Measurements from ENCODE around the gene RABIF. TPM values are rescaled to one million over a fixed set of nuclear protein-coding genes. Genes with fewer than 3 reads are reported as not detected.

Gene RABIF
- total and polyA plus RNA-seq, 10 of the 15 experiments (the other 5 are each of a cell fraction or from before 2014, with no cell fraction given), result 4.7 to 18.2 (median 8.8) TPM

DNA sequence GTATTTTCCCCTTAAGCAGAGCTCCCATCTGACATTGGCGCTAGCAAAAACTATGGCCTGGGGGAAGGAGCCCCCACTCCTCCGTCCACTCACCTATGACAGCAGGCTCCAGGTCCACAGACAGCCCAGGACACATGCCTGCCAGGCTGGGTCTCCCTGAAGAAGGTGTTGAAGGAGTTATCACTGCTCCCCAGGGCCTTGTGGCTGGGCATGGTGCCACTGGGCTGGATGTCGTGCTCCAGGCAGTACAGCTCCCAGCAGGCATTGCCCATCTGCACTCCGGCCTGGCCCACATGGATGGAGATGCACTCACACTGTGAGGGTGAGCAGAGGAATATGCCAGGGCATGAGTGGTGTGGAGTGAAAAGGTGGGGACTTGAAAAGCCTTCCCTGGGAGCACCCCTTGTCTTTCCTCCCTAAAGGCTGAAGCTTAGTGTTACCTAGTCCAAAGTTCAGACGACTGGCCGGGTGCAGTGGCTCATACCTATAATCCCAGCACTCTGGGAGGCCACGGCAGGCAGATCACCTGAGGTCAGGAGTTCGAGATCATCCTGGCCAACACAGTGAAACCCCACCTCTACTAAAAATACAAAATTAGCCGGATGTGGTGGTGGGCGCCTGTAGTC lies 30.0 kb downstream of the RABIF start:
- CTCF ChIA-PET, result interaction anchor here (1.0 kb wide), 2 partner anchors 109 to 139 kb away, joined by 3 read pairs; no protein-coding TSS in a partner anchor
- Histone ChIP-seq H3K36me3 (ENCODE audit: control insufficient read depth in 2 of 2, insufficient read depth in 2 of 2, low read length in 1 of 2) (no peaks in the 10 kb centered on the region), H3K27ac (ENCODE audit: control insufficient read depth, insufficient read depth) (no peak overlapping the region), H3K9ac (ENCODE audit: control insufficient read depth, insufficient read depth, low read length) (no peak overlapping the region), H3K9me3 (replicated peaks; ENCODE audit: control insufficient read depth, insufficient read depth, low read length) (no peaks in the 10 kb centered on the region), H3K27me3 (replicated peaks in 1 of 2; ENCODE audit: control insufficient read depth in 2 of 2, insufficient read depth in 2 of 2, low read length in 1 of 2) (peaks cover 5 to 7% of the 10 kb centered on the region in 2 experiments; a peak in 3 of 4 replicates), H3K4me2 (ENCODE audit: control insufficient read depth, insufficient read depth) (no peak overlapping the region), H2AFZ (ENCODE audit: control insufficient read depth, low read depth, low read length) (no peak overlapping the region), H3K4me3 (no peak overlapping the region), H4K20me1 (ENCODE audit: control insufficient read depth, insufficient read depth) (no peaks in the 10 kb centered on the region), H3K4me1 (ENCODE audit: control insufficient read depth, insufficient read depth, low read length) (no peaks in the 10 kb centered on the region), H3K79me2 (ENCODE audit: control insufficient read depth, insufficient read depth, low read length) (no peaks in the 10 kb centered on the region)
- FAIRE-seq (no peak), ATAC-seq (no peak), DNase-seq (ENCODE audit: low read depth, low spot score) (no peak)
- SMC1A ChIA-PET (ENCODE audit: uncharacterized antibody, unreplicated experiment), result interaction anchor here (1.1 kb wide), 1 partner anchor 11 kb away, joined by 3 read pairs; no protein-coding TSS in a partner anchor
- POLR2A ChIA-PET, result no interaction called here
- RAD21 ChIA-PET (ENCODE audit: unreplicated experiment), result no interaction called here
- WGBS (ENCODE audit: insufficient coverage, insufficient replicate concordance, low lambda C conversion rate, missing lambda C conversion rate), result 66% methylated on average over 10 of the region's 10 CpGs
- TF ChIP-seq ZNF217 (IDR thresholded peaks at IDR 0.05) (no peak), HDAC6 (IDR thresholded peaks at IDR 0.05; ENCODE audit: unreplicated experiment) (no peak), FOS (IDR thresholded peaks at IDR 0.05; ENCODE audit: borderline replicate concordance, extremely low read depth, insufficient read length) (no peak), SIX5 (IDR thresholded peaks at IDR 0.05; ENCODE audit: low read depth, low read length, severe bottlenecking) (no peak), BRCA1 (IDR thresholded peaks at IDR 0.05; ENCODE audit: low read depth, low read length) (no peak), MTA2 (IDR thresholded peaks at IDR 0.05; ENCODE audit: low read depth) (no peak), JUND (IDR thresholded peaks at IDR 0.05; ENCODE audit: low read depth, low read length) (no peak), HDAC2 (IDR thresholded peaks at IDR 0.05) (no peak), TCF7 (IDR thresholded peaks at IDR 0.05; ENCODE audit: borderline replicate concordance) (no peak), NR2F1 (conservative IDR thresholded peaks at IDR 0.05) (no peak), MEF2B (IDR thresholded peaks at IDR 0.05; ENCODE audit: partially characterized antibody, poor library complexity, severe bottlenecking) (no peak), BCL11A (IDR thresholded peaks at IDR 0.05; ENCODE audit: low read depth, low read length) (no peak), POLR2AphosphoS2 (IDR thresholded peaks at IDR 0.05; ENCODE audit: low read depth, low read length) (no peak)
- TF ChIP-seq, protein P1, sequence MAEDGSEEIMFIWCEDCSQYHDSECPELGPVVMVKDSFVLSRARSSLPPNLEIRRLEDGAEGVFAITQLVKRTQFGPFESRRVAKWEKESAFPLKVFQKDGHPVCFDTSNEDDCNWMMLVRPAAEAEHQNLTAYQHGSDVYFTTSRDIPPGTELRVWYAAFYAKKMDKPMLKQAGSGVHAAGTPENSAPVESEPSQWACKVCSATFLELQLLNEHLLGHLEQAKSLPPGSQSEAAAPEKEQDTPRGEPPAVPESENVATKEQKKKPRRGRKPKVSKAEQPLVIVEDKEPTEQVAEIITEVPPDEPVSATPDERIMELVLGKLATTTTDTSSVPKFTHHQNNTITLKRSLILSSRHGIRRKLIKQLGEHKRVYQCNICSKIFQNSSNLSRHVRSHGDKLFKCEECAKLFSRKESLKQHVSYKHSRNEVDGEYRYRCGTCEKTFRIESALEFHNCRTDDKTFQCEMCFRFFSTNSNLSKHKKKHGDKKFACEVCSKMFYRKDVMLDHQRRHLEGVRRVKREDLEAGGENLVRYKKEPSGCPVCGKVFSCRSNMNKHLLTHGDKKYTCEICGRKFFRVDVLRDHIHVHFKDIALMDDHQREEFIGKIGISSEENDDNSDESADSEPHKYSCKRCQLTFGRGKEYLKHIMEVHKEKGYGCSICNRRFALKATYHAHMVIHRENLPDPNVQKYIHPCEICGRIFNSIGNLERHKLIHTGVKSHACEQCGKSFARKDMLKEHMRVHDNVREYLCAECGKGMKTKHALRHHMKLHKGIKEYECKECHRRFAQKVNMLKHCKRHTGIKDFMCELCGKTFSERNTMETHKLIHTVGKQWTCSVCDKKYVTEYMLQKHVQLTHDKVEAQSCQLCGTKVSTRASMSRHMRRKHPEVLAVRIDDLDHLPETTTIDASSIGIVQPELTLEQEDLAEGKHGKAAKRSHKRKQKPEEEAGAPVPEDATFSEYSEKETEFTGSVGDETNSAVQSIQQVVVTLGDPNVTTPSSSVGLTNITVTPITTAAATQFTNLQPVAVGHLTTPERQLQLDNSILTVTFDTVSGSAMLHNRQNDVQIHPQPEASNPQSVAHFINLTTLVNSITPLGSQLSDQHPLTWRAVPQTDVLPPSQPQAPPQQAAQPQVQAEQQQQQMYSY (CRISPR knock-in tag; IDR thresholded peaks at IDR 0.05), result no peak
- TF ChIP-seq, protein P2, sequence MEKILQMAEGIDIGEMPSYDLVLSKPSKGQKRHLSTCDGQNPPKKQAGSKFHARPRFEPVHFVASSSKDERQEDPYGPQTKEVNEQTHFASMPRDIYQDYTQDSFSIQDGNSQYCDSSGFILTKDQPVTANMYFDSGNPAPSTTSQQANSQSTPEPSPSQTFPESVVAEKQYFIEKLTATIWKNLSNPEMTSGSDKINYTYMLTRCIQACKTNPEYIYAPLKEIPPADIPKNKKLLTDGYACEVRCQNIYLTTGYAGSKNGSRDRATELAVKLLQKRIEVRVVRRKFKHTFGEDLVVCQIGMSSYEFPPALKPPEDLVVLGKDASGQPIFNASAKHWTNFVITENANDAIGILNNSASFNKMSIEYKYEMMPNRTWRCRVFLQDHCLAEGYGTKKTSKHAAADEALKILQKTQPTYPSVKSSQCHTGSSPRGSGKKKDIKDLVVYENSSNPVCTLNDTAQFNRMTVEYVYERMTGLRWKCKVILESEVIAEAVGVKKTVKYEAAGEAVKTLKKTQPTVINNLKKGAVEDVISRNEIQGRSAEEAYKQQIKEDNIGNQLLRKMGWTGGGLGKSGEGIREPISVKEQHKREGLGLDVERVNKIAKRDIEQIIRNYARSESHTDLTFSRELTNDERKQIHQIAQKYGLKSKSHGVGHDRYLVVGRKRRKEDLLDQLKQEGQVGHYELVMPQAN (conservative IDR thresholded peaks at IDR 0.05), result no peak
- intact Hi-C loops (cut with micrococcal nuclease; ENCODE audit: unreplicated experiment), result no loop called here
- in situ Hi-C loops (cut with MboI), result no loop called here
- no TSS peak for BruUV-seq (replicated peaks)

All from GM12878 (cell line).